Measurements from ENCODE around the gene GATA2.

The GATA2 gene

GRCh38 chr3:128432301-128432970, 60.6 kb downstream of the GATA2 start:
- peak; percentile 7 for DNase-seq

GRCh38 chr3:128431803-128432300, 61.1 kb downstream of the GATA2 start:
- no peak for DNase-seq

DNA sequence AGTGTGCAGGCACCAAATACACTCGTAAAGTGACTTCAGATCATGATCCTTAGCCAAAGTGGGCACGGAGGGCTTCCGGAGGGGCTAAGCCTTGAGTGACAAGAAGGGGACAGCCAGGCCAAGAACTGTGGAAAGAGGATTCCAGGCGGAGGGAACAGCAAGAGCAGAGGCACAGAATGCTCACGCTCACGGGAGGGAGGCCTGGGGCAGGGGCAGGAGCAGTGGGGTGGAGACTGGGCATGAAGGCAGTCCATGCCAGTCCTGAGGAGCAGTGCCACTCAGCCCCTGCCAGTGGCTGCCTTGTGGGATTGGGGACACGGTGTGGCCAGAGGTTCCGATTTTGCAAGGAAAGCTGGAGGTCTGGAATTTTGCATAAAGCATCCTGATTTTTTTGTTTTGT, 62.3 kb downstream of the GATA2 start:
- no peak for DNase-seq

DNA sequence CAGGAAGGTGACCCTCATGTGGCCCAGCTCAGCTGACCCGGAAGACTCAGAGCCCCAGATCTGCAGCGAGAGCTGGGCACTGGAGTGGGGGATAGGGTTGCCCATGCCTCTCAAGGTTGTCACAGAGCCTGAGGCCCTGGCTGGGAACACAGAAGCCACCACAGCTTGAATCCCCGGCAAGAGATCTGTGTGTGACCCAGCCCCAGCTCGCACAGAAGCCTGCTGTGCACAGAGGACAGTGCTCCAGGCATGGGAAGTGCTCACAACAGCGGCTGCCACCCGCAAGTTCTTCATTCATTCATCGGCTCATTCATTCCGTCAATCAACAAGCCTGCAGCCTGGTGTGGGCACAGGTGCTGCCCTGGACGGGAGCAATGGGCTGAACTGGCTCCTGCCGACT, 62.7 kb downstream of the GATA2 start:
- DNase-seq, result no peak

- DNase-seq, result no peak
Measured at GRCh38 chr3:128429751-128430150, 63.2 kb downstream of the GATA2 start.

Measured in NCI-H748 treated with DMSO at 0.1 percent for 48 hours (cell line).